MCF 10A (cell line): ENCODE measurements around the gene CD52. TPM values are rescaled to one million over a fixed set of nuclear protein-coding genes. Genes with fewer than 3 reads are reported as not detected.

Experiments
- BruUV-seq: library from RNA; stranded (reverse); fragments of 400-500 nt; replicated peaks from 2 replicates; lab custom pipeline; 2021; lab: Mats Ljungman, UMichigan
- CTCF ChIA-PET: fragments of 300-600 bp; sonication (Branson Sonifier 250); formaldehyde crosslinking; extraction: SDS; loops from one replicate; lab custom pipeline; 2021; ENCODE audit warnings: antibody characterized with exemption, inconsistent platforms; lab: Yijun Ruan, JAX
- POLR2A ChIA-PET: fragments of 300-600, 350-650 bp; sonication (Branson Sonifier 250); formaldehyde crosslinking; extraction: SDS; loops from one replicate; lab custom pipeline; 2020; ENCODE audit warnings: antibody characterized with exemption, inconsistent platforms; lab: Yijun Ruan, JAX
- DNase-seq: peaks from one replicate; pipeline ENCODE4 v3.0.0-alpha.2; 2018; ENCODE audit not compliant: unreplicated experiment
- H3K27ac Mint-ChIP-seq: one replicate; pipeline ENCODE4 v1.8.0; 2022; ENCODE audit warnings: mild to moderate bottlenecking, low read depth, mixed read lengths; ENCODE audit not compliant: unreplicated experiment
- H3K27me3 Mint-ChIP-seq: one replicate; pipeline ENCODE4 v1.8.0; 2022; ENCODE audit warnings: mixed read lengths; ENCODE audit not compliant: insufficient read depth, unreplicated experiment
- H3K36me3 Mint-ChIP-seq: one replicate; pipeline ENCODE4 v1.8.0; 2022; ENCODE audit warnings: mild to moderate bottlenecking, moderate library complexity, mixed read lengths; ENCODE audit not compliant: insufficient read depth, unreplicated experiment
- H3K4me1 Mint-ChIP-seq: one replicate; pipeline ENCODE4 v1.8.0; 2022; ENCODE audit warnings: mixed read lengths; ENCODE audit not compliant: insufficient read depth, unreplicated experiment
- H3K4me3 Mint-ChIP-seq: one replicate; pipeline ENCODE4 v1.8.0; 2022; ENCODE audit warnings: mild to moderate bottlenecking, moderate library complexity, mixed read lengths; ENCODE audit not compliant: unreplicated experiment
- H3K9me3 Mint-ChIP-seq: one replicate; pipeline ENCODE4 v1.8.0; 2022; ENCODE audit warnings: mixed read lengths; ENCODE audit not compliant: unreplicated experiment
- CTCF ChIP-seq: fragments of 200-600 bp; IDR thresholded peaks from one replicate; pipeline ENCODE4 v1.8.0; 2022; ENCODE audit warnings: antibody characterized with exemption, mild to moderate bottlenecking; ENCODE audit not compliant: unreplicated experiment
- intact Hi-C: fragments of 100-400 bp; cut with micrococcal nuclease; formaldehyde crosslinking; loops from 2 replicates; pipeline ENCODE4 v1.14.1; 2022
- total RNA-seq: library from RNA; stranded (reverse); gene quantifications from 2 replicates; pipeline ENCODE4 v1.2.3, GENCODE V29; 2022

The CD52 gene
- total RNA-seq, 1 experiment from 2014 or later, result not detected

- no TSS peak for BruUV-seq
- Mint-ChIP-seq H3K27me3 (no peaks in the 10 kb centered on the region), H3K4me1 (peaks cover 5% of the 10 kb centered on the region), H3K36me3 (peaks cover 11% of the 10 kb centered on the region), H3K4me3 (no peak overlapping the region), H3K27ac (no peak overlapping the region), H3K9me3 (no peaks in the 10 kb centered on the region)
- TF ChIP-seq CTCF, result no peak
- intact Hi-C loops, result no loop called here
- ChIA-PET POLR2A (interaction anchor here (1.1 to 1.5 kb wide), 2 partner anchors 13 to 17 kb away, joined by 3 read pairs; no protein-coding TSS in a partner anchor), CTCF (interaction anchor here (1.0 kb wide), 1 partner anchor 20 kb away, joined by 3 read pairs; no protein-coding TSS in a partner anchor)
- DNase-seq, result no peak
These were observed 21.3 kb upstream of the CD52 start for GRCh38 chr1:26296340-26297056.

DNA sequence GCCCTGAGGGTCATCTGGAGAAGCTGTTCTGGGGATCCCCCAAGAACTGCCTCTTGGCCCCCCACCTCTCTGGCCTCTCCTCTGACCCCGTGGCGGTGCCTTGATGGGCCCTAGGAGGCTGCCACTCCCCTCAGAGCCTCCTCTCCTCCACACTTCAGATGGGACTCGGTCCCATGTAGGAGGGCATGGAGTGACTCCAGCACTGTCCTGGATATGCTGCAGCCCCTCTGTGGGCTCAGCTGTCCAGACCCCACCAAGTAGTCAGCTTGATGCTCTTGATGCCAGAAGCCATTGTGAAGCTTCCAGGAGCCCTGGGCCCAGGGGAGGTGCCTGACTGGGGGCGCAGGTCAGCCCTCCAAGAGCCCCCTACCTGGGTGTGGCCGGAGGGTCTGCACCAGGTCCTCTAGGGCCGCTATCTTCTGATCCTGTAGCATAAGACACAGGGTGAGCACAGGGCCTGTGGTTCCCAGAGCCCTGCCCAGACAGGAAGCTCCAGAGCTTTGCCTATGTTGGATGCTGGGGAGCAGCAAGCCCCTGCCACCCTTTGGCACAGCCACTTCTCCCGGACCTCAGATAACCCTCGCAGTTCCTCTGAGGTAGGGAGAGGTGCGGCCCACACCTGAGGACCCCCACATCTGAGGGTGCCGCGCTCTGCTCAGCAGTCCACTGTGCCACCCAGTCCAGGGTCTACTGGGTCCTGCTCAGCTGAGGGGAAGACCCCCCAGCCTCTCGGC lies 20.5 kb upstream of the CD52 start:
- H3K27ac Mint-ChIP-seq, result no peak overlapping the region
- DNase-seq, result no peak
- no TSS peak for BruUV-seq
- intact Hi-C loops, result no loop called here
- peaks cover 5% of the 10 kb centered on the region for H3K4me1 Mint-ChIP-seq
- no peaks in the 10 kb centered on the region for H3K27me3 Mint-ChIP-seq
- peaks cover 11% of the 10 kb centered on the region for H3K36me3 Mint-ChIP-seq
- ChIA-PET POLR2A (interaction anchor here (0.5 to 1.5 kb wide), 3 partner anchors 12 to 14 kb away, joined by 3 to 4 read pairs (median 3); no protein-coding TSS in a partner anchor), CTCF (interaction anchor here (0.5 to 1.0 kb wide), 2 partner anchors 21 to 124 kb away, joined by 3 read pairs; no protein-coding TSS in a partner anchor)
- H3K4me3 Mint-ChIP-seq, result no peak overlapping the region
- no peak for TF ChIP-seq CTCF
- H3K9me3 Mint-ChIP-seq, result no peaks in the 10 kb centered on the region

DNA sequence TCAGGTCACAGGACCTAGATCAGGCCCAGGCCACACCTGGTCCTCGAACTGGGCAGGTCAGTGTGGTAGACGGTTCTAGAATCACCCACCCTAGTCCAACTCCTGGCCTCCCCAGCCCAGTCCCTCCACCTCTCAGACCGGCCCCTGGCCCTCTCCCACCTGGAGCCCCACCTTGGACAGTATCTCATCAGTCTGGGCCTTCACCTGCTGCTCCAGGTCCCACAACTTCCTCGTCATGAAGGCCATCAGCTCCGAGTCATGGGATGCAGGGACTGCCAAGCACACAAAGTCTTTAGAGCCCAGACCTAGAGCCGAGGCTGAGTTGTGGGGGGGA lies 20.0 kb upstream of the CD52 start:
- Mint-ChIP-seq H3K27me3 (no peaks in the 10 kb centered on the region), H3K4me1 (peaks cover 5% of the 10 kb centered on the region), H3K9me3 (no peaks in the 10 kb centered on the region), H3K27ac (no peak overlapping the region), H3K36me3 (peaks cover 10% of the 10 kb centered on the region), H3K4me3 (no peak overlapping the region)
- no TSS peak for BruUV-seq
- DNase-seq, result no peak
- TF ChIP-seq CTCF, result no peak
- ChIA-PET POLR2A (interaction anchor here (0.5 to 0.6 kb wide), 2 partner anchors 13 to 15 kb away, joined by 3 to 4 read pairs; no protein-coding TSS in a partner anchor), CTCF (interaction anchor here (0.5 to 0.6 kb wide), 3 partner anchors 25 to 125 kb away, joined by 3 read pairs; no protein-coding TSS in a partner anchor)
- intact Hi-C loops, result no loop called here
